Measurements from ENCODE around the gene CYTH4.
A peak's percentile ranks its signal among the peaks of the same experiment; 100 is the strongest.

CYTH4 gene

GRCh38 chr22:37310815-37311595, 28.7 kb downstream of the CYTH4 start:
- H3K4me3 ChIP-seq (replicated peaks in 1 of 2; ENCODE audit: low read depth in 2 of 2, low read length in 2 of 2), result no peak overlapping the region
- TF ChIP-seq CTCF (IDR thresholded peaks at IDR 0.05; ENCODE audit: low read depth, low read length), result no peak
- no peak for DNase-seq (ENCODE audit: low read depth in 2 of 2)

GRCh38 chr22:37311761-37312312, 29.5 kb downstream of the CYTH4 start:
- no peak for TF ChIP-seq CTCF (IDR thresholded peaks at IDR 0.05; ENCODE audit: low read depth, low read length)
- no peak overlapping the region for H3K4me3 ChIP-seq (replicated peaks in 1 of 2; ENCODE audit: low read depth in 2 of 2, low read length in 2 of 2)
- DNase-seq (ENCODE audit: low read depth in 2 of 2), result no peak

- no peak for DNase-seq (ENCODE audit: low read depth in 2 of 2)
- TF ChIP-seq CTCF (IDR thresholded peaks at IDR 0.05; ENCODE audit: low read depth, low read length), result no peak
- no peak overlapping the region for H3K4me3 ChIP-seq (replicated peaks in 1 of 2; ENCODE audit: low read depth in 2 of 2, low read length in 2 of 2)
Measured at GRCh38 chr22:37312549-37313183, 30.4 kb downstream of the CYTH4 start.

- H3K4me3 ChIP-seq (replicated peaks in 1 of 2; ENCODE audit: low read depth in 2 of 2, low read length in 2 of 2), result no peak overlapping the region
- TF ChIP-seq CTCF (IDR thresholded peaks at IDR 0.05; ENCODE audit: low read depth, low read length), result no peak
- peak in 1 of 2 donors; percentile 52 for DNase-seq (ENCODE audit: low read depth in 2 of 2)
Measured at GRCh38 chr22:37313376-37314314, 31.3 kb downstream of the CYTH4 start.

- H3K4me3 ChIP-seq (replicated peaks in 1 of 2; ENCODE audit: low read depth in 2 of 2, low read length in 2 of 2), result no peak overlapping the region
- peak in 1 of 2 donors; percentile 50 for DNase-seq (ENCODE audit: low read depth in 2 of 2)
- TF ChIP-seq CTCF (IDR thresholded peaks at IDR 0.05; ENCODE audit: low read depth, low read length), result no peak
Measured at GRCh38 chr22:37314315-37315074, 32.2 kb downstream of the CYTH4 start.

GRCh38 chr22:37316405-37316804, 34.1 kb downstream of the CYTH4 start:
- no peak for TF ChIP-seq CTCF (IDR thresholded peaks at IDR 0.05; ENCODE audit: low read depth, low read length)
- no peak overlapping the region for H3K4me3 ChIP-seq (replicated peaks in 1 of 2; ENCODE audit: low read depth in 2 of 2, low read length in 2 of 2)
- no peak for DNase-seq (ENCODE audit: low read depth in 2 of 2)
